Gastrocnemius medialis (tissue), 4 donors: Measurements from ENCODE around the gene IL34. TPM values are rescaled to one million over a fixed set of nuclear protein-coding genes. Genes with fewer than 3 reads are reported as not detected.

Source experiments
- ATAC-seq, 2 donors: fragments of 150-250 bp; one replicate each; pipeline ENCODE4 v1.9.1; 2016
- DNase-seq, 2 donors: peaks; one replicate each; pipeline ENCODE4 v3.0.0-alpha.2; 2019
- H3K27ac ChIP-seq, 4 donors: fragments of 200-600 bp; sonication (generic); 1 replicate in 1 of 4; 2 replicates in 3 of 4; pipeline ENCODE4 v1.5.1; 2016 to 2018; ENCODE audit warnings: mild to moderate bottlenecking in 2 of 4, moderate library complexity in 1 of 4
- H3K27me3 ChIP-seq, 3 donors: fragments of 200-600 bp; sonication (generic) in 2 of 3; 1 replicate in 1 of 3; 2 replicates in 2 of 3; pipeline versions ENCODE4 v1.5.1 to v1.6.0; 2016 to 2019; ENCODE audit warnings: mild to moderate bottlenecking in 1 of 3, moderate library complexity in 1 of 3
- H3K36me3 ChIP-seq, 2 donors: fragments of 200-600 bp; sonication (generic) in 1 of 2; one replicate each; pipeline ENCODE4 v1.5.1; 2017 to 2018
- H3K4me1 ChIP-seq, 2 donors: fragments of 200-600 bp; sonication (generic) in 1 of 2; one replicate each; pipeline ENCODE4 v1.5.1; 2016 to 2017; ENCODE audit warnings: mild to moderate bottlenecking in 2 of 2
- H3K4me3 ChIP-seq, 4 donors: fragments of 200-600 bp; sonication (generic) in 3 of 4; 1 replicate in 1 of 4; 2 replicates in 3 of 4; pipeline ENCODE4 v1.5.1; 2016 to 2019; ENCODE audit warnings: mild to moderate bottlenecking in 2 of 4
- H3K9me3 ChIP-seq, 3 donors: fragments of 200-600 bp; sonication (generic) in 2 of 3; 1 replicate in 1 of 3; 2 replicates in 2 of 3; pipeline ENCODE4 v1.5.1; 2016 to 2019
- POLR2A ChIP-seq, 2 donors: fragments of 450-650 bp; IDR thresholded peaks; one replicate each; pipeline ENCODE4 v1.6.1; 2017; ENCODE audit warnings: antibody characterized with exemption in 2 of 2, mild to moderate bottlenecking in 2 of 2, moderate library complexity in 2 of 2
- in situ Hi-C, 4 donors: fragments of 200-750 bp; cut with MboI; loops; one replicate each; pipeline versions ENCODE4 v1.15.0 to v1.8.0; 2017; ENCODE audit warnings: low sequenced_read_pairs in 4 of 4
- intact Hi-C: fragments of 100-400 bp; cut with DNase I; formaldehyde crosslinking; loops from one replicate; pipeline ENCODE4 v1.15.1; 2023; ENCODE audit warnings: low total_unique reads
- total RNA-seq, 4 donors: library from RNA; depleted of rRNA; stranded (reverse); fragments of >200 nt; gene quantifications; one replicate each; pipeline versions ENCODE4 v1.1.0 to v1.2.3, GENCODE V29; 2016
- TF ChIP-seq, protein P1 (sequence below), 5 experiments: fragments of 450-650 bp in 3 of 5; fragments of 200-600 bp in 2 of 5; sonication (generic) in 2 of 5; IDR thresholded peaks in 4 of 5; conservative IDR thresholded peaks in 1 of 5; 1 replicate in 4 of 5; 2 replicates in 1 of 5; pipeline ENCODE4 v1.5.1; 2016 to 2019; ENCODE audit warnings: antibody characterized with exemption in 5 of 5, mild to moderate bottlenecking in 3 of 5, moderate library complexity in 3 of 5

IL34 gene
- total RNA-seq, 4 donors from 2014 or later, result 0.71 to 93.0 (median 22.1) TPM

DNA sequence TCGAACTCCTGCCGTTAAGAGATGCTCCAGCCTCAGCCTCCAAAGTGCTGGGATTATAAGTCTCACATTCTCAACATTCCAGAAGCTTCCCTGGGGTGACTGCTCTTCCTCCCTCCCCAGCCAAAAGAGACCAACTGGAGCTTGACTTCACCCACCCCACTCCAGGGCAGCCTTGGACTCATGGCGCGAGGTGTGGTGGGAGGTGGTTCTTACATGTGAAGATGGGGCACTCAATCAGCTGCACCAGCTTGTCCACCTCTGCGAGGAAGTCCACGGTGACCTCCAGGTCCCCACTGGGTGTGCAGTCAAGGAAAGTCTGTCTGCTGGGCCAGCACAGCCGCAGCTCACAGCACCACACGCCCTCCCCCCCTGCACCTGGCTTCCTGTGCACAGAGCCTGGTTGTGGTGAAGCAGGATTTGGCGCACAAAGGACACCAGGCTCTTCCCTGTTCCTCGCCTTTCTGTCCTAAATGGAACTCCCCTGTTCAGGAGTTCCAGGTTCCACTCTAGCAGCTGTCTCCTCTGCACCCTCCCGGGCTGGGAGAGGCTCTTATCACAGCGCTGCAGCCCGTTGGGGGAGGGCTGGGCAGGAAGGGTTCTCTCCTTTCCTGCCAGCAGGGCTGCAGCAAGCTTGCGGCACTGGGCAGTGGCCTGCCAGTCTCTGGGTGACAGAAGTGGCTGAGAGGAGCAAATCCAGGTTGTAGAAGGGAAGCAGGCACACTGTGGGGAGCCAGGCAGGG is 49.1 kb downstream of the IL34 start:
- no peaks in the 10 kb centered on the region for H3K27me3 ChIP-seq
- intact Hi-C loops, result no loop called here
- H3K4me3 ChIP-seq, result no peak overlapping the region
- DNase-seq (peak; percentile 56 to 84), ATAC-seq (peak; percentile 14 to 32)
- in situ Hi-C loops, result no loop called here
- peaks cover 77 to 90% of the 10 kb centered on the region in 2 donors for H3K4me1 ChIP-seq
- H3K36me3 ChIP-seq, result no peaks in the 10 kb centered on the region
- H3K27ac ChIP-seq, result peak overlapping the region; percentile 88 to 97 (median 94)
- no peaks in the 10 kb centered on the region for H3K9me3 ChIP-seq
- TF ChIP-seq POLR2A (IDR thresholded peaks at IDR 0.05), result peak; percentile 30 to 31
- TF ChIP-seq, protein P1, sequence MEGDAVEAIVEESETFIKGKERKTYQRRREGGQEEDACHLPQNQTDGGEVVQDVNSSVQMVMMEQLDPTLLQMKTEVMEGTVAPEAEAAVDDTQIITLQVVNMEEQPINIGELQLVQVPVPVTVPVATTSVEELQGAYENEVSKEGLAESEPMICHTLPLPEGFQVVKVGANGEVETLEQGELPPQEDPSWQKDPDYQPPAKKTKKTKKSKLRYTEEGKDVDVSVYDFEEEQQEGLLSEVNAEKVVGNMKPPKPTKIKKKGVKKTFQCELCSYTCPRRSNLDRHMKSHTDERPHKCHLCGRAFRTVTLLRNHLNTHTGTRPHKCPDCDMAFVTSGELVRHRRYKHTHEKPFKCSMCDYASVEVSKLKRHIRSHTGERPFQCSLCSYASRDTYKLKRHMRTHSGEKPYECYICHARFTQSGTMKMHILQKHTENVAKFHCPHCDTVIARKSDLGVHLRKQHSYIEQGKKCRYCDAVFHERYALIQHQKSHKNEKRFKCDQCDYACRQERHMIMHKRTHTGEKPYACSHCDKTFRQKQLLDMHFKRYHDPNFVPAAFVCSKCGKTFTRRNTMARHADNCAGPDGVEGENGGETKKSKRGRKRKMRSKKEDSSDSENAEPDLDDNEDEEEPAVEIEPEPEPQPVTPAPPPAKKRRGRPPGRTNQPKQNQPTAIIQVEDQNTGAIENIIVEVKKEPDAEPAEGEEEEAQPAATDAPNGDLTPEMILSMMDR (IDR thresholded peaks at IDR 0.05 in 4 of 5, conservative IDR thresholded peaks at IDR 0.05 in 1 of 5), result peak in 2 of 5 experiments; percentile 18 to 25

DNA sequence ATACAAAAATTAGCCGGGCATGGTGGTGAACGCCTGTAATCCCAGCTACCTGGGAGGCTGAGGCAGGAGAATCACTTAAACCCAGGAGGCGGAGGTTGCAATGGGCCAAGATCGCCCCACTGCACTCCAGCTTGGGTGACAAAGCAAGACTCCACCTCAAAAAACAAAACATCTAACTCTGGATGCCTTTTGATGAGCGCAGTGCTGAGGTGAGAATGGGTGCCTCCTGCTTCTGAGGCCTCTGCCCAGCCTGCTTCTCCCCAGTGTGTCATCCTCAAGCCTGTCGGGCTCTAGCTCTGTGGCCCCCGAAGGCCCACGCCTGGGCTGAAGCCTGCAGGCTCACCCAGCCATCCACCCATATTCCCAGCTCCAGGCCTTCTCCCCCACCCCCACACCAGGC is 50.0 kb downstream of the IL34 start:
- no peak overlapping the region for H3K4me3 ChIP-seq
- in situ Hi-C loops (no loop called here), intact Hi-C loops (no loop called here)
- H3K27ac ChIP-seq, result peak overlapping the region; percentile 88 to 97 (median 94)
- H3K4me1 ChIP-seq, result peaks cover 77 to 90% of the 10 kb centered on the region in 2 donors
- TF ChIP-seq, protein P1 (IDR thresholded peaks at IDR 0.05 in 4 of 5, conservative IDR thresholded peaks at IDR 0.05 in 1 of 5), result no peak
- no peak for TF ChIP-seq POLR2A (IDR thresholded peaks at IDR 0.05)
- H3K9me3 ChIP-seq, result no peaks in the 10 kb centered on the region
- no peak for DNase-seq
- no peaks in the 10 kb centered on the region for H3K36me3 ChIP-seq
- H3K27me3 ChIP-seq, result no peaks in the 10 kb centered on the region
- no peak for ATAC-seq

DNA sequence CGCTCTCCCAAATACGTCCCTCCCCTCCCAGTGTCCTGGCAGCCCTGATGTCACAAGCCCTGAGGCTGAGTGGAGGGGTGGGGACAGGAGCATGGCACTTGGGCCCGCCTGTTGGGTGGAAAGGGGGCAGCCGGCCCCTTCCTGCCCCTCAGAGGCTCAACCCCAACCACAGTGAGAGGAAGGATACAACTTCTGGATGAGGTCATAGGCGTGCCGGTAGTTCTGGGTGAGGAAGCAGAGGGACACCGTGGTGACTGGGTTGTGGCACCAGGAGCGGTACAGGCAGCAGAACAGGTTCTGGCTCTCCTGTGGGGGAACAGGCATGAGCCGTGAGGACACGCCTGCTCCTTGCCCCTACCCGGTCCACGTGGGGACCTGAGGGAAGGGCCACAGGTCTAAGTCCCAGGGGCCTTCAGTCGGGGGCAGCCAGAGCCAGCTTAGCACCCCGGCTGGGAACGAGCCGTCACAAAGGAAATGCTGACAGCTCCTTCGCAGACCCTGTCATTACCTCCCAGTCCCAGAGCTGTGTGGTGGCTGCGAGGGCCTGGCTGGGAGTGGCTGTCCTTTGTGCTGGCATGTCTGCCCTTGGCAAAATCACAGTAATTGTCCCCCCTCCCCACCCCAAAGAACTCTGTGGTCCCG is 50.7 kb downstream of the IL34 start:
- DNase-seq, result no peak
- intact Hi-C loops (no loop called here), in situ Hi-C loops (no loop called here)
- Histone ChIP-seq H3K4me1 (peaks cover 77 to 89% of the 10 kb centered on the region in 2 donors), H3K36me3 (no peaks in the 10 kb centered on the region), H3K27me3 (no peaks in the 10 kb centered on the region), H3K27ac (peak overlapping the region; percentile 88 to 97 (median 94)), H3K4me3 (no peak overlapping the region), H3K9me3 (no peaks in the 10 kb centered on the region)
- no peak for ATAC-seq
- no peak for TF ChIP-seq POLR2A (IDR thresholded peaks at IDR 0.05)
- TF ChIP-seq, protein P1 (IDR thresholded peaks at IDR 0.05 in 4 of 5, conservative IDR thresholded peaks at IDR 0.05 in 1 of 5), result no peak

DNA sequence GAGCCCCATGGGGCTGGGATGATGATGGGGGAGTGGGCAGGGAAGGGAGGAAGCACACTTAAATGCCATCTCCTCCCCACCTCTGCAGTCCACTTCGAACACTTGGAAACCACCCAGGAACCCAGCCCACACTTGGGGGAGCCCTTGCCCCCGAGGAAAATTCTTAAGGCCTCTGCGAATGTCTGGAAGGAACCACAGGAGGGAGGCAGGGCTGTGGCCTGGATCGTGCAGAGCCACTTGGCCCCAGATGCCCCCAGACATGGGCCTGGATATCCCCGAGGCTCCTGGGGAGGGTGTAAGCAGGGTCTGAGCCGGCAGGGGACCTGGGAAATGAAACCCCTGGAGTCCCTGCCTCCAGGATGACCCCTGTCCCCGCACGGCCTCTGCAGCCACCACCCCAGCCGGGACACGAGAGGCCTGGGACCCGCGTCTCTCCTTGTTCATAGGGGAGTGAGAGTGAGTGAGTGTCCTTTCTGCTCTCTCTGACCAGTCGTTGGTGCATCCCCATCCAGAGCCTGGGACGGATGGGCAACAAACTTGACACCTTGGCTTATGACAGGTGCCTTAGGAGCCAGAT is 51.3 kb downstream of the IL34 start:
- Histone ChIP-seq H3K9me3 (no peaks in the 10 kb centered on the region), H3K4me3 (no peak overlapping the region), H3K27me3 (no peaks in the 10 kb centered on the region), H3K36me3 (no peaks in the 10 kb centered on the region), H3K27ac (peak overlapping the region in 2 of 4 donors; percentile 88 to 95), H3K4me1 (peaks cover 75 to 88% of the 10 kb centered on the region in 2 donors)
- in situ Hi-C loops (no loop called here), intact Hi-C loops (no loop called here)
- DNase-seq (no peak), ATAC-seq (no peak)
- TF ChIP-seq POLR2A (IDR thresholded peaks at IDR 0.05), result no peak

DNA sequence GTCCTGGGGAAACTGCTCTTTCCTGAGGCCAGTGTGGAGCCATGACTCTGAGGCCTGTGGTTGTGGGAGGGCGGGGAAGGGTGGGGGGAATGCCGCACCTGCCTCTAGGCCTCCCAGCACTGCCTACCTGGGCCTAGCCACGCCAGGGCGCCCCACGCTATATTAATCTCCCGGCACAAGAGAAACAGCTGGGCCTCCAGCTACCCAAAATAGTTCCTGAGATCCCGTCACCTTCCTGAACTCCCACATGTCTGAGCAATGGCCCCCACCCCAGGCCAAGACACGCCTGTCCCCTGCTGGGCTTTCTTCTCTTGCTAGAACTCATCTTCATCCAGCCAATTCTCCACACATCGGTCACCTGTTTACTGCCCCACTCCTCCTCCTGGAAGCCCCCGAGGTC is 52.5 kb downstream of the IL34 start:
- TF ChIP-seq, protein P1 (IDR thresholded peaks at IDR 0.05 in 4 of 5, conservative IDR thresholded peaks at IDR 0.05 in 1 of 5), result no peak
- TF ChIP-seq POLR2A (IDR thresholded peaks at IDR 0.05), result no peak
- DNase-seq (no peak), ATAC-seq (no peak)
- H3K27me3 ChIP-seq, result no peaks in the 10 kb centered on the region
- H3K4me3 ChIP-seq, result no peak overlapping the region
- no peak overlapping the region for H3K27ac ChIP-seq
- no peaks in the 10 kb centered on the region for H3K9me3 ChIP-seq
- H3K36me3 ChIP-seq, result no peaks in the 10 kb centered on the region
- peaks cover 74 to 88% of the 10 kb centered on the region in 2 donors for H3K4me1 ChIP-seq
- intact Hi-C loops, result no loop called here
- in situ Hi-C loops, result no loop called here
